Tibial nerve (tissue), 4 donors: ENCODE data around the gene LMBRD2.

Source experiments
- CTCF ChIP-seq, 5 experiments: fragments of 200-600 bp in 3 of 5; fragments of 450-650 bp in 2 of 5; sonication (generic) in 3 of 5; IDR thresholded peaks; one replicate each; pipeline ENCODE4 v1.5.1; 2016 to 2019; ENCODE audit warnings: antibody characterized with exemption in 5 of 5, mild to moderate bottlenecking in 3 of 5, moderate library complexity in 2 of 5
- EP300 ChIP-seq, 2 donors: sonication (generic); formaldehyde crosslinking; IDR thresholded peaks; one replicate each; pipeline ENCODE4 v1.6.1; 2017; ENCODE audit warnings: antibody characterized with exemption in 2 of 2, mild to moderate bottlenecking in 1 of 2
- POLR2A ChIP-seq, 2 donors: fragments of 450-650 bp; IDR thresholded peaks; one replicate each; pipeline ENCODE4 v1.6.1; 2017; ENCODE audit warnings: antibody characterized with exemption in 2 of 2, mild to moderate bottlenecking in 2 of 2, moderate library complexity in 2 of 2

- TF ChIP-seq CTCF (IDR thresholded peaks at IDR 0.05): no peak
- TF ChIP-seq POLR2A (IDR thresholded peaks at IDR 0.05): no peak
- TF ChIP-seq EP300 (IDR thresholded peaks at IDR 0.05): no peak
These were observed 20.9 kb upstream of the LMBRD2 start for GRCh38 chr5:36172599-36172998.
